Ishikawa (cell line): ENCODE measurements around the gene LTO1.

Experiments
- CEBPB ChIP-seq: IDR thresholded peaks from 2 replicates; pipeline ENCODE4 v1.6.1; 2012
- EGR1 ChIP-seq: IDR thresholded peaks from 2 replicates; pipeline ENCODE4 v1.6.1; 2012
- MAX ChIP-seq: IDR thresholded peaks from 2 replicates; pipeline ENCODE4 v1.6.1; 2012
- RAD21 ChIP-seq: IDR thresholded peaks from 2 replicates; pipeline ENCODE4 v1.6.1; 2012; ENCODE audit warnings: low read depth
- REST ChIP-seq: IDR thresholded peaks from 2 replicates; pipeline ENCODE4 v1.6.1; 2012; ENCODE audit warnings: low read depth, mild to moderate bottlenecking
- TAF1 ChIP-seq: IDR thresholded peaks from 2 replicates; pipeline ENCODE4 v1.6.1; 2012; ENCODE audit warnings: low read depth, mild to moderate bottlenecking
- TCF12 ChIP-seq: IDR thresholded peaks from 2 replicates; pipeline ENCODE4 v1.6.1; 2012; ENCODE audit warnings: low read depth
- YY1 ChIP-seq: IDR thresholded peaks from 2 replicates; pipeline ENCODE4 v1.6.1; 2012; ENCODE audit warnings: low read depth

- no peak for TF ChIP-seq RAD21
- TF ChIP-seq EGR1 = no peak
- TF ChIP-seq REST = no peak
- TF ChIP-seq TAF1 = no peak
- TF ChIP-seq CEBPB = no peak
- TF ChIP-seq MAX = no peak
- TF ChIP-seq TCF12 = no peak
- TF ChIP-seq YY1 = no peak
These were observed 42.3 kb downstream of the LTO1 start for GRCh38 chr11:69632900-69633299.
